Measurements from ENCODE around the gene PRDM7. TPM values are rescaled to one million over a fixed set of nuclear protein-coding genes. Genes with fewer than 3 reads are reported as not detected.
"Not testable (repeated sequence)": the region's sequence is repeated elsewhere in the genome, so short reads cannot be mapped to it uniquely, and the experiment has no call there.

Gene PRDM7
- not detected for total RNA-seq

- WGBS, 2 donors (ENCODE audit: low coverage in 1 of 2): 0 to 24% methylated on average over 5 to 32 of the region's 32 CpGs
- in situ Hi-C loops (cut with MboI; ENCODE audit: low pct_ligation_motif_present in 1 of 4, low pct_unique_long_range_greater_than_20kb in 1 of 4, low sequenced_read_pairs in 3 of 4): no loop called here
Observed at GRCh38 chr16:90077240-90077756, at the start of gene PRDM7. Gene PRDM7 (minus strand): TSS chr16:90077331. CDS start chr16:90075910, 1,421 bp downstream.

DNA sequence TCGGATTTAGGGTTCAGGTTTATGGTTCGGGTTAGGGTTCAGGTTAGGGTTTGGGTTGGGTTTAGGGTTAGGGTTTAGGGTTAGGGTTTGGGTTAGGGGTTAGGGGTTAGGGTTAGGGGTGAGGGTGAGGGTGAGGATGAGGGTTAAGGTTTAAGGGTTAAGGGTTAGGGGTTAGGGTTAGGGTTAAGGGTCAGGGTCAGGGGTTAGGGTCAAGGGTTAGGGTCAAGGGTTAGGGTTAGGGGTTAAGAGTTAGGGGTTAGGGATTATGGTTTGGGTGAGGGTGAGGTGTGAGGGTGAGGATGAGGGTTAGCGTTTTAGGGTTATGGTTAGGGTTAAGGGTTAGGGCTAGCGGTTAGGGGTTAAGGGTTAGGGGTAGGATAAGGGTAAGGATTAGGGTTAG lies 44.7 kb upstream of the PRDM7 start:
- H3K27me3 ChIP-seq; H3K27ac ChIP-seq; H3K4me1 ChIP-seq; H3K36me3 ChIP-seq; DNase-seq; in situ Hi-C loops (cut with MboI; ENCODE audit: low pct_ligation_motif_present in 1 of 4, low pct_unique_long_range_greater_than_20kb in 1 of 4, low sequenced_read_pairs in 3 of 4); H3K9me3 ChIP-seq; intact Hi-C loops (cut with DNase I; ENCODE audit: low total_unique reads); H3K4me3 ChIP-seq: not testable (repeated sequence)
- WGBS, 2 donors (ENCODE audit: low coverage in 1 of 2): 79% methylated on average over 2 of the region's 4 CpGs; no CpG with 5 or more reads in 1 of the 2 donors

More at GRCh38 chr16:90077240-90077756, at the start of gene PRDM7:
- TF ChIP-seq EP300 (IDR thresholded peaks at IDR 0.05; ENCODE audit: low read depth) (no peak), POLR2AphosphoS5 (IDR thresholded peaks at IDR 0.05) (peak; percentile 22 to 61 (median 42)), POLR2A (IDR thresholded peaks at IDR 0.05) (peak; percentile 16)
- Histone ChIP-seq H3K9me3 (no peaks in the 10 kb centered on the region), H3K4me3 (peak within 1 kb of the TSS in 3 of 4 donors; percentile 23 to 52 (median 24)), H3K4me1 (peaks cover 3 to 19% (median 13%) of the 10 kb centered on the region in 4 donors), H3K27ac (peak within 1 kb of the TSS; percentile 74 to 83 (median 76)), H3K27me3 (peaks cover 8% of the 10 kb centered on the region), H3K36me3 (no peaks in the 10 kb centered on the region)
- peak; percentile 95 for DNase-seq
- intact Hi-C loops (cut with DNase I; ENCODE audit: low total_unique reads): no loop called here

- H3K9me3 ChIP-seq; intact Hi-C loops (cut with DNase I; ENCODE audit: low total_unique reads); H3K36me3 ChIP-seq; H3K4me1 ChIP-seq; H3K4me3 ChIP-seq; DNase-seq; in situ Hi-C loops (cut with MboI; ENCODE audit: low pct_ligation_motif_present in 1 of 4, low pct_unique_long_range_greater_than_20kb in 1 of 4, low sequenced_read_pairs in 3 of 4); H3K27ac ChIP-seq; H3K27me3 ChIP-seq: not testable (repeated sequence)
- WGBS, 2 donors (ENCODE audit: low coverage in 1 of 2): no CpG with 5 or more reads among the region's 6 CpGs
Observed at GRCh38 chr16:90107617-90108016, 30.5 kb upstream of the PRDM7 start.

DNA sequence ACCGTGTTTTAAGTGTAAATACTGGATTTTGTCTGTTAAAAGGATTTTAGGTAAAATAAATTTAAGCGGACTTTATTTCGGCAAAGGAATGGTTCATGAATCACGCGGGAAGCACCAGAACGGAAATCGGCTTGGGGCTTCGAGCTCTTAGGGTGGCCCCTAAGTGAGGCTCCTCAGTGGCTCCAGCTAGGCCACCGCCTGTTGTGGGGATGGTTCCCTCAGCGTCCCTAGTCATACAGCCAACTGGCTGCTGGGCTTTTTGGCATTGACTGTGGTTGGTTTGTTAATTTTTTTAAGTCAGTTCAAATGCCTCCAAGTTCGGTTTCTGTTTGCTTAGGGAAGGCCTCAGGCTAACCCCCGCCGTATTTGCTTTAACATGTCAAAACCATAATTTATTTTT lies 29.9 kb upstream of the PRDM7 start:
- H3K4me1 ChIP-seq; H3K9me3 ChIP-seq; H3K27me3 ChIP-seq; DNase-seq; intact Hi-C loops (cut with DNase I; ENCODE audit: low total_unique reads); in situ Hi-C loops (cut with MboI; ENCODE audit: low pct_ligation_motif_present in 1 of 4, low pct_unique_long_range_greater_than_20kb in 1 of 4, low sequenced_read_pairs in 3 of 4); H3K27ac ChIP-seq; H3K4me3 ChIP-seq; H3K36me3 ChIP-seq: not testable (repeated sequence)
- WGBS, 2 donors (ENCODE audit: low coverage in 1 of 2): 91% methylated on average over 9 of the region's 13 CpGs; no CpG with 5 or more reads in 1 of the 2 donors

- intact Hi-C loops (cut with DNase I; ENCODE audit: low total_unique reads); H3K27ac ChIP-seq: not testable (repeated sequence)
- TF ChIP-seq, protein P1, sequence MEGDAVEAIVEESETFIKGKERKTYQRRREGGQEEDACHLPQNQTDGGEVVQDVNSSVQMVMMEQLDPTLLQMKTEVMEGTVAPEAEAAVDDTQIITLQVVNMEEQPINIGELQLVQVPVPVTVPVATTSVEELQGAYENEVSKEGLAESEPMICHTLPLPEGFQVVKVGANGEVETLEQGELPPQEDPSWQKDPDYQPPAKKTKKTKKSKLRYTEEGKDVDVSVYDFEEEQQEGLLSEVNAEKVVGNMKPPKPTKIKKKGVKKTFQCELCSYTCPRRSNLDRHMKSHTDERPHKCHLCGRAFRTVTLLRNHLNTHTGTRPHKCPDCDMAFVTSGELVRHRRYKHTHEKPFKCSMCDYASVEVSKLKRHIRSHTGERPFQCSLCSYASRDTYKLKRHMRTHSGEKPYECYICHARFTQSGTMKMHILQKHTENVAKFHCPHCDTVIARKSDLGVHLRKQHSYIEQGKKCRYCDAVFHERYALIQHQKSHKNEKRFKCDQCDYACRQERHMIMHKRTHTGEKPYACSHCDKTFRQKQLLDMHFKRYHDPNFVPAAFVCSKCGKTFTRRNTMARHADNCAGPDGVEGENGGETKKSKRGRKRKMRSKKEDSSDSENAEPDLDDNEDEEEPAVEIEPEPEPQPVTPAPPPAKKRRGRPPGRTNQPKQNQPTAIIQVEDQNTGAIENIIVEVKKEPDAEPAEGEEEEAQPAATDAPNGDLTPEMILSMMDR (IDR thresholded peaks at IDR 0.05): peak in 2 of 5 experiments; percentile 13 to 25
Observed at GRCh38 chr16:90106271-90106670, 29.1 kb upstream of the PRDM7 start.

GRCh38 chr16:90104725-90105124 lies 27.6 kb upstream of the PRDM7 start:
- H3K4me1 ChIP-seq; H3K27me3 ChIP-seq; intact Hi-C loops (cut with DNase I; ENCODE audit: low total_unique reads); in situ Hi-C loops (cut with MboI; ENCODE audit: low pct_ligation_motif_present in 1 of 4, low pct_unique_long_range_greater_than_20kb in 1 of 4, low sequenced_read_pairs in 3 of 4); DNase-seq; H3K4me3 ChIP-seq; H3K27ac ChIP-seq; H3K36me3 ChIP-seq; H3K9me3 ChIP-seq: not testable (repeated sequence)
- 86 to 90% methylated on average over 2 to 13 of the region's 13 CpGs for WGBS, 2 donors (ENCODE audit: low coverage in 1 of 2)

More at GRCh38 chr16:90106271-90106670, 29.1 kb upstream of the PRDM7 start:
- H3K9me3 ChIP-seq; H3K36me3 ChIP-seq; H3K27me3 ChIP-seq; DNase-seq; H3K4me3 ChIP-seq; in situ Hi-C loops (cut with MboI; ENCODE audit: low pct_ligation_motif_present in 1 of 4, low pct_unique_long_range_greater_than_20kb in 1 of 4, low sequenced_read_pairs in 3 of 4); H3K4me1 ChIP-seq: not testable (repeated sequence)
- 73% methylated on average over 3 of the region's 32 CpGs; no CpG with 5 or more reads in 1 of the 2 donors for WGBS, 2 donors (ENCODE audit: low coverage in 1 of 2)

DNA sequence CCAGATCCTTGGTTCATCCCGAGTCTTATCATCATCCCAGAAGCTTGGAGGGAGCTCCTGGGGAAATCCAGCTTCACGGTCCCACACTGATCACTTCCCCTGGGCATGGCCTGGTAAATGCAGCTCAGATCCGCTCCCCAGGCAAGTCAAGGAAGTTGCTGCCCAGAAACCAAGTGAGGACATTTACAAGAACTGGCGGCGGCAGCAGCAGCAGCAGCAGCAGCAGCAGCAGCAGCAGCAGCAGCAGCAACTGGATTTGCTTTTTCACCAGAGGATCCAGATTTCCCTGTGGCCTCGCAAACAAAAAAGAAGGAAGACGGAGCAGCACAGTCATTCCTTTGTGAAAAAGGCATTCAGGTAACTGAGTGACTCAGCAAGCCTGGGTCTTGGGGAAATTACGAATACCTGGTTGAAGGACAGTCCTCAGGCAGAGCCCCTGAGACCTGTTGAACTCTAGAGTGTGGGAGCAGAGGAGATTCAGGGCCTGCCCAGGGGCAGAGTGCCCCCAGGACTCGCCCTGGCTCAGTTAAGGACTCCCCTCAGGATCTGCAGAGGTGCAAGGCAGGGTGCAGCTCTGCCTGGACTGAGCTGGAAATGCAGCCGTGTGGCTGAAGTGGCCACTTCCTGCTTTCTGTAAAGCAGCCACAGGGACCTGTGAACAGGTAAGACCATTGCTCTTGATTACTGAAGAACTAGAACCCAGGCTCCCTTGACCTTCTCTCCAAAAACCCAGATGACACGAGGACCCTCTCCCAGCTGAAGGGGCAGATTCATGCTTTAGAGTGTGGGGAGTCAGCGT lies 25.2 kb upstream of the PRDM7 start:
- H3K27ac ChIP-seq; H3K27me3 ChIP-seq; in situ Hi-C loops (cut with MboI; ENCODE audit: low pct_ligation_motif_present in 1 of 4, low pct_unique_long_range_greater_than_20kb in 1 of 4, low sequenced_read_pairs in 3 of 4); H3K4me3 ChIP-seq; intact Hi-C loops (cut with DNase I; ENCODE audit: low total_unique reads); H3K36me3 ChIP-seq; H3K9me3 ChIP-seq; DNase-seq; H3K4me1 ChIP-seq: not testable (repeated sequence)
- 58% methylated on average over 11 of the region's 12 CpGs; no CpG with 5 or more reads in 1 of the 2 donors for WGBS, 2 donors (ENCODE audit: low coverage in 1 of 2)

GRCh38 chr16:90101332-90101731 lies 24.2 kb upstream of the PRDM7 start:
- in situ Hi-C loops (cut with MboI; ENCODE audit: low pct_ligation_motif_present in 1 of 4, low pct_unique_long_range_greater_than_20kb in 1 of 4, low sequenced_read_pairs in 3 of 4); DNase-seq; intact Hi-C loops (cut with DNase I; ENCODE audit: low total_unique reads); H3K27me3 ChIP-seq; H3K27ac ChIP-seq; H3K4me3 ChIP-seq; H3K9me3 ChIP-seq; H3K4me1 ChIP-seq; H3K36me3 ChIP-seq: not testable (repeated sequence)
- WGBS, 2 donors (ENCODE audit: low coverage in 1 of 2): 81% methylated on average over 11 of the region's 11 CpGs; no CpG with 5 or more reads in 1 of the 2 donors

DNA sequence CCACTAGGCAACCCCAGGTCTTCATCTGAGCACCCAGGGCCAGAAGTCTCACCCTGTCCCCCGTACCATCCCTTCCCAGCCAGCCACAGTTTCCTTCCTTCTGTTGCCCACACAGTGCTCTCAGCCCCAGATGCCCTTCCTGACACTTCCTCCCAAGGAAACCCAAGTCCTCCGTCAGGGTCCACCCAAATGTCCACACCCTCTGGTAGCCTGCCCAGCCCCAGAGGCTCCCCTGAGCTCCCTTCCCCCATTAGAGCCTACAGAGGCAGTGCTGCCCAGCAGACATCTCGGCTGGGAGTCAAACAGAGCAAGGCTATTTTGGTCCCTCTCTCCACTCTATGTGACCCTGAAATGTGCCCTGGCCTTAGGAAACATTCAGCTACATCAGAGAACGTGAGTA lies 23.7 kb upstream of the PRDM7 start:
- DNase-seq; H3K27ac ChIP-seq; H3K9me3 ChIP-seq; H3K4me1 ChIP-seq; H3K27me3 ChIP-seq; H3K36me3 ChIP-seq; H3K4me3 ChIP-seq; in situ Hi-C loops (cut with MboI; ENCODE audit: low pct_ligation_motif_present in 1 of 4, low pct_unique_long_range_greater_than_20kb in 1 of 4, low sequenced_read_pairs in 3 of 4); intact Hi-C loops (cut with DNase I; ENCODE audit: low total_unique reads): not testable (repeated sequence)
- WGBS, 2 donors (ENCODE audit: low coverage in 1 of 2): no CpG with 5 or more reads among the region's 4 CpGs
